HG02938 (cell line): Measurements from ENCODE around the gene HNRNPR.
"Not testable (repeated sequence)": the region's sequence is repeated elsewhere in the genome, so short reads cannot be mapped to it uniquely, and the experiment has no call there.

Experiments used
- ATAC-seq: cut with Tn5 transposase; IDR thresholded peaks from one replicate; pipeline ENCODE4 v1.9.1; 2021; ENCODE audit warnings: mild to moderate bottlenecking, moderate library complexity; ENCODE audit not compliant: unreplicated experiment

HNRNPR gene

GRCh38 chr1:23344111-23344986, at the start of gene HNRNPR:
Gene HNRNPR, minus strand, starts transcription at chr1:23344284. Its CDS starts 3,276 bp downstream, at chr1:23341008.
- peak; percentile 94 for ATAC-seq

GRCh38 chr1:23393706-23394105, 49.6 kb upstream of the HNRNPR start:
- ATAC-seq, result no peak

GRCh38 chr1:23392125-23392855, 48.2 kb upstream of the HNRNPR start:
- no peak for ATAC-seq

GRCh38 chr1:23389837-23390321, 45.8 kb upstream of the HNRNPR start:
- no peak for ATAC-seq

- ATAC-seq, result no peak
Observed at GRCh38 chr1:23387494-23387893, 43.4 kb upstream of the HNRNPR start.

GRCh38 chr1:23385119-23385621, 41.1 kb upstream of the HNRNPR start:
- ATAC-seq, result no peak

- no peak for ATAC-seq
Observed at GRCh38 chr1:23384312-23385058, 40.4 kb upstream of the HNRNPR start.

- ATAC-seq, result no peak
Observed at GRCh38 chr1:23383577-23384311, 39.7 kb upstream of the HNRNPR start.

GRCh38 chr1:23381233-23381885, 37.3 kb upstream of the HNRNPR start:
- no peak for ATAC-seq

GRCh38 chr1:23380719-23381118, 36.6 kb upstream of the HNRNPR start:
- ATAC-seq, result no peak

GRCh38 chr1:23380236-23380635, 36.2 kb upstream of the HNRNPR start:
- ATAC-seq, result not testable (repeated sequence)

GRCh38 chr1:23376890-23377811, 33.1 kb upstream of the HNRNPR start:
- ATAC-seq, result no peak

- ATAC-seq, result not testable (repeated sequence)
Observed at GRCh38 chr1:23374079-23374735, 30.1 kb upstream of the HNRNPR start.

- ATAC-seq, result no peak
Observed at GRCh38 chr1:23371987-23372880, 28.1 kb upstream of the HNRNPR start.

- no peak for ATAC-seq
Observed at GRCh38 chr1:23370709-23371584, 26.9 kb upstream of the HNRNPR start.

GRCh38 chr1:23370330-23370708, 26.2 kb upstream of the HNRNPR start:
- no peak for ATAC-seq
